GM19025 (cell line): Measurements from ENCODE around the gene SLU7.
A peak's percentile ranks its signal among the peaks of the same experiment; 100 is the strongest.

Source experiments
- ATAC-seq: cut with Tn5 transposase; IDR thresholded peaks from one replicate; pipeline ENCODE4 v1.9.1; 2021; ENCODE audit warnings: mild to moderate bottlenecking, low read depth, moderate library complexity; ENCODE audit not compliant: unreplicated experiment

Gene SLU7

DNA sequence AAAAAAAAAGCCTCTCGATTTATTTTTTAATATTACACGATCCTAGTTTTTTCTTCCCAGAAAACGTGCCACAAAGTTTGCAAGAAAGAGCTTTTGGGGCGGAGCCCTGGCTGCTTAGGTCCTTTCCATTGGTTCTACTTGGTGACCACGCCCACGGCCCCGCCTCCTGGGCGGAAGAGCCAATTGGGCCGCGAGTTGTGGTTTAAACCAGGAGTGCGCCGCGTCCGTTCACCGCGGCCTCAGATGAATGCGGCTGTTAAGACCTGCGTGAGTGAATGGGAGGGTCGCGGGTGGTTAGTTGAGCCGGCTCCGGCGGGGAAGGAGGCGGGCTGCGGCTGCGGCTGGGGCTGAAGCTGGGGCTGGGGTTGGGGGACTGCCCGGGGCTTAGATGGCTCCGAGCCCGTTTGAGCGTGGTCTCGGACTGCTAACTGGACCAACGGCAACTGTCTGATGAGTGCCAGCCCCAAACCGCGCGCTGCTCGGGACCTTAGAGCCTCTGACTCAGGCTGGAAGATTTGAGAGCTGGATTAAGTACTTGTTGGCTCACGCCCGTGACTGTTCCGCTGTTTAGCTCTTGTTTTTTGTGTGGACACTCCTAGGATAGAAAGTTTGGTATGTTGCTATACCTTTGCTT lies 2.9 kb upstream of the SLU7 start, which contains the start of gene PTTG1:
TSS of gene PTTG1 (plus strand) at position 231 of the 634 bp plus-strand sequence. CDS start 458 bp downstream, outside the sequence.
- peak; percentile 63 for ATAC-seq

DNA sequence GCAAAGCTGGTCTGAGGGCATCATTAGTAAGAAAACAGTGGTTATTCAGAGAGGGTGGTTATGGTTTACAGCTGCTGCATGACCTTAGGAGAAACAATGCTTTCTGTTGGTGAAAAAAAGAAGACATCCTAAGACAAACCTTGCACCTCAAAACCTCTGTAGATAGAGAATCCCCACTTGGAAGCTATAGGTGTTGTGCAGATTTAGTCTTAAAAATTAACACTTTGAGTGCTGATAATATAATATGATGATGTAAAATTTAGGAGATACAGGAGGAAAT lies 1.4 kb upstream of the SLU7 start:
- ATAC-seq: no peak

DNA sequence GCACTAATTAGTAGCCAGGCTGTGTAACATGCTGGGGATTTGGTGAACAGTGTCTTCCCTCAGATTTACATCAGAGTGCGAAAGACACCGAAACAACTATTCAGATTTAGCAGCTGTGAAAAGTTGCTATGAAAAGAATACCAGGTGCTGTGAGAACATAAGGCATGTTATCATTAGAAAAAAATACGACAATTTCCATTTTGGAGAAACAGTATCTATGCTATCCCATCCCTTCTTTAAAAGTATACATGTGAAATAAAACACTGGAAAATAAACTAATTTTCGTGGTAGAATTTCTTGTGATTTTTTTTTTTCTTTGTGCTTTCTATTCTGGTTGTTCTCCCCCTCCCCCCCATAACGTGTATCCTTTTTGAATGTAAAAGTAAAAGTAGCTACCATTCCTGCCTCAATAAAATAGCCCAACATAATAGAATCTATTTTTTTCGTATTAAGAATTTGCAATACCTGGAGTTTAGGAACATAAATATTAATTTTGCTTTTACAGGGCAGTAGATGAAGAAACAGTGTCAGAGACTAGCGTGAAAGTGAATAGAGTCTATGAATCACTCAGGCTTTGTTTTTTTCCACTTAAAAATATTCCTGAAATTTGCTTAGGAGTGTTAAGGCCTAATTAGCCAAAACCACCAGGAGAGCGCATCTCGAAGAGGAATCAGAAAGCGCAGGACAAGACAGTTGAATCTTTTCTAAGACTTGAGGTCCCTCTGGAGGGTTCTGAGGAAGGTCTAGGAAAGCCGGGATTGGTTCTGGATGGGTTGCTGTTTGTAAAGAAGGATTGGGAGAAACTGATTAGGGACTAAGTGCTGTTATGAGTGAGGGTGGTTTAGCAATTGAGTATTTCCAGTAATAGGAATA lies 813 bp upstream of the SLU7 start:
- no peak for ATAC-seq

DNA sequence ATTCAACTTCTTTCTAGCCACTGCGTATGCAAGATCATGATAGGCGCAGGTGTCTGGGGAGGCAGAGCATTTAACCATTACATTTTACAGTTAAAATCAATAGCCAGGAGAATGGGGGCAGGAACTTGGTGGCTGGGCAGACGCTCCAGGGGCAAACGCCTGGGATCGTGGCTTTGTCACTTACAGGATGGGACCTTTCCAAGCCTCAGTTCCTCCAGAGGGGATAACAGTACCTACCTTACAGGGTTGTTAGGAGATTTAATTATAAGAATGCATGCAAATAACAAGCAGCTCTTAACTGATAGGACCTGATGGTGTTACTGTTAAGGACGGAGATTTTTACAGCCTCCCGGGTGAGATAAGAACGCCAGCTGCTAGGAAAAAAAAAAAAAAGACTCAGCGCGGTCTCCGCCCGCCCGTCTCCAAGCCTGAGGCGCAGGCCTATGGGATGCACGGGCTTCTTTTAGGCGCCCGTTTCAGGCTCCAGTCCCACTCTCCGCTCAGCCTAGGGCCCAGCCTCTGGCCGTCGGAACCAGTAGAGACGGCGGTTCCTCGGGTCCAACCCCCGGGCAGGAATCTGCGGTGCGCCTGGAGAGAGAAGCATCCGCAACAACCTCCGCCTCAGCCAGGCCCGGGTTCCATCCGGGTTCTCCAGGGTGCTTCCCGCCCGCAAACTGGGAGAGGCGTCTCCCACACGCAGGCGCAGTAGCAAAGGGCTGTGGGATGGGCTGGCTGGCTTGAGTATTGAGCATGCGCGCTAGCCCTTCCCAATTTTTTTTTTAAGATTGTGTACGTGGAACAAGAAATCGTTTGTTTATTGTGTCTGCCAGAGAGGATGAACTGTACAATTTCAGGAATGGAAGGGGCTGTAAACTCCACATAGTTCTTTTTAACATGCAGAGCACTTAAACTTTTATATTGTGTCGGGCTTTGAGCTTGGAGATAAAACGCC lies 19.2 kb downstream of the SLU7 start, which contains the start of gene FAM200C:
TSS of gene FAM200C (minus strand) at position 653 of the 952 bp plus-strand sequence. CDS start 4,564 bp downstream, outside the sequence.
- ATAC-seq: peak; percentile 81

DNA sequence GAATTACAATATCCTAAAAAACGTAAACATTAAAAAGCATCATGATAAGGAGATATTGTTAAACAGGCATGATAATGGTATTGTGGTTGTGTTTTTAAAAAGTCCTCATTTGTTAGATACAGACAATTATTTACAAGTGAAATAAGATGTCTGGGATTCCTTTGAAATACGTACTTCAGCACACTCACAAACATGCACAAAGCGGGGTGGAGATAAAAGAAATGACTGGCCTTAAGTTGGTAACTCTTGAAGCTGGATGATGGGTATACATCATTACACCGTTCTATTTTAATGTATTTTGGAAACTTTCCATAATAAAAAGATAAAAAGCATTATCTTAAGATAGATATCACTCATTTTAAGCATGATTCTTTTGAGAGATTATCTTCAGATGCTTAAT lies 20.1 kb downstream of the SLU7 start:
- ATAC-seq: no peak

DNA sequence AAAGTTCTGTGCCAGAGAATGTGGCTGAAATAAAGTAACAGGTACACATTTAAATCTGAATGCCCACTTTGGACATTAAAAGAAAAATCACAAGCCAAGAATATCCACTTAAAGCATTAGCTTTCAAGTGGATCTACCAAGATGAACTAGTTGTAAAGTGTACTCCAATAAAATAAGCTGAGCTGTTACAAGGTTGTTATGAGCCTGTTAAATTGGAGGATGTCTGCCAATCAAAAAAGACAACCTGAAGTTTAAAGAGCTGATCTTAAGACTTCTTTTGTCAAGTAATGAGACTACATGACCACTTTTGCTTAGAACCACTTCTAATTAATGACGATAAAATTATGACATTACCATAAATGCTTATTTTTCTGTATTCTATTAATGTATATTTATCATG lies 21.4 kb downstream of the SLU7 start:
- no peak for ATAC-seq

DNA sequence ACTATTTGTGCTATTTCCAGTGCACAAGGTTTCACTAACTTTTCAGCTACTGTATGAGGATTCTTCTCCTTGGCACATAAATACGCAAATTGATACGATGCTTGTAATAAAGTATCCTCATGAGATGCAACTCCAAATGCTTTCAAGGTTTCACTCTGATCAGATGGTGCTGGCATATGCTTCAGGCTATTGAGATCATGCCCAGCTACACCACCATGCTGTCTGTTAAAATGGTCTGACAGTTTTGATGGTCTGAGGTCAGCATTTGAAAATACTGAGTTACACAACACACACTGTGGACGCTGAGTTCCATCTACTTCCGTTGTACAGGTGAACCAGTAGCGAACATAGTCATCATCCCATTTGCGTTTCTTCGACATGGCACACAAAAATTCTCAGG lies 23.8 kb downstream of the SLU7 start:
- no peak for ATAC-seq

DNA sequence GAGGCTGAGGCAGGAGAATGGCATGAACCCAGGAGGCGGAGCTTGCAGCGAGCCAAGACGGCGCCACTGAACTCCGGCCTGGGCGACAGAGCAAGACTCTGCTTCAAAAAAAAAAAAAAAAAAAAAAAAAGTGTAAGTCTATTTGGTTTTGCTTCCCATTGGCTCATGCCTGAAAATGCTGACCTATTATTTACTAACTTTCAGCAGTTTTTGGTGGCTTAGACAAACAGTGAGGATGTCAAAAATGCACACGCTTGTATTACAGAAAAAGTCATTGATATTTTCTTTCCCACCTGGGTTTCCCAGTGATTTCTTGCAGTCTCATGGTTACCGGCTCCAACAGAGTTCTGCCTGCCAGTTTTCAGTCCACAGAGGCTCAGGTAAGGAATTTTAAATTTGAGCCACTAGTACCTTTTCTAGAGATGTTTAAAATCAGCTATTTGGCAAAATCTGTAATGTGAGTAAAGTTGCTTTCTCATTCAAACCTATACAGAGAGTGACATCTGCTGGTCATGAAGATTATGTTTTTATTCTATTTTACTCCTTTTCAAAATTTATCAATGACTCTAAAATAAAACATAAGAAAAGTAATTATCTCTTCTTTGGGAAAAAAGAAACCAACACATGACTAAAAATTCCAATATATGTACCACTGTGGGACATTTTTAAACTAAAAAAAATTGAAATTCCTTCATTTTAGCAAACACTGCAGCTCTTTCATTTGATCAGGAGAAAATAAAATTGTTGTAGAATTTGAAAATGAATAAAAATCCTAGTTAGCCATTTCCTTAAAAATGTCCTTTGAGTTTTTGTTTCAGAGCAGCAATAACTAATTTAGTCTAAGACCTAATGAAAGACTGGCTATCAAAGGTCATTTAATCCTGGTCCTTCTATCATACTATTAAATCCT lies 27.8 kb downstream of the SLU7 start:
- no peak for ATAC-seq

DNA sequence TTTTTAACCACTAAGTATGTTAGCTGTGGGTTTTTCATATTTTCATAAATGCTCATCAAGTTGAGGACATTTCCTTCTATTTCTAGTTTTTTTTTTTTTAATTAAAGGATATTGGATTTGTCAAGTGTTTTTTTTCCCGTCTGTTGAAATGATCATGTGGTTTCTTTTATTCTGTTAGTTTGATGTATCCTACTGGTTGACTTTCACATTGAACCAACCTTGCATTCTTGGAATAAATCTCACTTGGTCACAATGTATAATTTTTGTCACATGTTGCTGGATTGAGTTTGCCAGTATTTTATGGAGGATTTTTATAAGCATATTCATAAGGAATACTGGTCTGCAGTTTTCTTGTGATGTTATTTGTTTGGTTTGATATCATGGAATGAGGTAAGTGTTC lies 31.4 kb downstream of the SLU7 start:
- no peak for ATAC-seq

DNA sequence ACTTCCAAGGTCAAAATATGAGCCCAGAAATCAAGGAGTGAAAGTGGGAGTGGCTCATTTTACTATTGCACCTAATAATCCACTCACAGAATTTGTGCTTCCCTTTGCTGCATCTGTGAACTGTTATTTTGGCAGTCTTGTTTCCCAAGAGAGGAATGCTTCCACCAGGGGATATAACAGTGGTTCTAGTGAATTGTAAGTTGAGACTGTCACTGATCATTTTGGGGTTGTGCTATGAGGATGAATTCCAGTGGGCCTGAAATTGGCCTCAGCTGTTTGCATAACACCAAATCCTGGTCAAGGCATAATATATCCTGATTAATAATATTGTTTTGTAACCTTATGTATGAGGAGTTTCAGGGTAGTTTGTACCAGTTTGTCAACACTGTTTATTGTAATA lies 33.4 kb downstream of the SLU7 start:
- ATAC-seq: no peak

DNA sequence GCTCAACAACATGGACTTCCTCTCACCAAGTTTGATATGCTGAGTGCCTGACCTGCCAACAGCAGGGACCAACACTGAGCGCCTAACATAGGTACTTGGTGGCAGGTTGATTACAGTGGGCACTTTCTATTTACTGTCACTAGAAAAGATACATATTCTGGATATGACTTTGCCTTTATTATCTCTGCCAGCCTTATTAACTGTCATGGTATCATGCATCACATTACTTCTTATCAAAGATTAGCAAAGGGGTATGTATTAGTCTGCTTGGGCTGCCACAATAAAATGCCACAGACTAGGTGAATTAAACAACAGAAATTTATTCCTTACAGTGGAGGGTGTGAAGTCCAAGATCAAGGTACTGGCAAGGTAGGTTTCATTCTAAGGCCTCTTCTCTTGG lies 34.2 kb downstream of the SLU7 start:
- no peak for ATAC-seq

DNA sequence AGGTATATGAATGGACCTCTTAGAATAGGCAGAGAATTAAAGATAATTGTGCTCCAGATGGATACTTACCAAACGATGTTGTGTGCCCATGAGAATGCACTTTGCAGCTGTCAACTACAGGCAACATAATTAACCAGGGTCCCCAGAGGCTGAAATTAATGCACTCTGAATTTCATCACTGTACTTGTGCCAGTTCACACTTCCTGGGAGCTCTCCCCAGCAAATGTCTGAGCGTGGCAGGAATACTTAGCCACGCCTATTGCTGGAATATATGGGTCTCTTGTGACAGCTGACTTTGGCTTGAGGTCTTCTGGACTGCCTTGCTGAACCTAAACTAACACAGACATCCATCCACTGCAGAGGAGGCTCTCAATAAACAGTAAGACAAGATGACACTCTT lies 36.5 kb downstream of the SLU7 start:
- ATAC-seq: no peak

DNA sequence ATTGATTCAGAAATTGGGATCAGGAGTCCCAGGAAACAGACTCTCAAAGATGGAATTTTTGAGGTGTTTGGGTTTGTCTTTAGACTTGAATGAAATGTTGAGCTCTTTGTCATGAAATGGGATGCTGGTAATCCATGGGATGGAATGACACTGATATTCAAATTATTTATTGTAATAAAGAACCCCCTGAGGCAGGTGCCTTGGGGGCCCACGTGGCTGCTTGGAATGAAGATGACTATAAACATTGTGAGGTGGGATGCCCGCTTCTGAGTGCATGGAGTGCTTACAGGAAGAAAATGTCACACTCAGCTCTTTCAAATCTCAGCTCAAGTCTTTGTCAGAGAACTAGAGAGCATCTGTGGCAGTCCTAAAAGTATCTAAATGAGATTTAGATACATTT lies 38.8 kb downstream of the SLU7 start:
- ATAC-seq: no peak

DNA sequence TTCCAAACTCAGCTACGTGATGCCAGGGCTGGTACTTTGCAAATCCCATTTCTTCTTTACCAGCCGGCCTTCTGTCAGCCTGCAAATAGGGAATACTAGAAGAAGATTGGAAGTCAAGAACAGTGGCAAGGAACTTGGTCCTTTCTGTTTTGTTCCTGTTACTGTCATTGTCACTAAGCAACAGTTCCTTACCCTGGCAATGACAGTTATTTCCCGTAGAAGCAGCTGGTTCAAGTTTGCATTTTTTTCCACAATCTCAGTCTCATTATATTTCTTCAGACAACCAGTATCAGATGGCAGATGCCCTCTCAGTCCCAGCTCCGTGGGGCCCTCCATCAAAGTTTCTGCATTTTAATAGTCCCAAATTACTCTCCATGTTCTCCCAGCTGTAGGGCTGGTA lies 39.4 kb downstream of the SLU7 start:
- no peak for ATAC-seq

DNA sequence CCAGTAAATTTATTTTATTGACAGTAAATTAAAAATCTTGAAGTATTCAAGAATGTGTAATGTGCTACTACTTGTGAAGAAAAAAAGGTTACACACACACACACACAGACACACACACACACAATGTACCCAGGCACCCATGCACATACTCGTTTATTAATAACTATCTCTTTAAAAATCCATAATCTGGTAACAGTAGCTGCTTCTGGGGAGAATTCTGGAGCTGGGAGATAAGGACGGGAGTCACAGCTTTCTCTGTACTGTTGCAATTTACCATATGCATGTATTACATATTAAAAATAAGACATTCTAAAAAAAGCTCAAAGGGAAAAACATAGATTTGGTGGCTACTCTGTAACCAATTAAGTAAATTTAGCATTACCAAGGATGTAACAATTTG lies 40.6 kb downstream of the SLU7 start:
- no peak for ATAC-seq

DNA sequence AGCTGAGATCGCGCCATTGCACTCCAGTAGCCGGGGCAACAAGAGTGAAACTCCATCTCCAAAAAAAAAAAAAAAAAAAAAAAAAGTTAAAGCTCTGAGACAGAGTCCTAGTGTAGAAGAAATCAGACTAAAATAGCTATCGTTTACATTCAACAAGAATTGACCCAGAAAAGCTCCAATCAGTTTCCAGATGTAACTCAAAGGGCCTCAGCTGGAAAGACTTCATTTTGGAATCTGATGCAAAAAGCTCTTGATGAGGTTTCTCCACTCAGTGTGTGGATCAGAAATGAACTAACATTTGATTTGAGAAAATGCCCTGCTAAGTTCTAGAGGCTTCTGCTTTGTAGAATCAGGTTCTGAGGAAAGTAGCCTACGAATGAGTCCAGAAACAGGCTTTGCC lies 41.2 kb downstream of the SLU7 start:
- no peak for ATAC-seq

DNA sequence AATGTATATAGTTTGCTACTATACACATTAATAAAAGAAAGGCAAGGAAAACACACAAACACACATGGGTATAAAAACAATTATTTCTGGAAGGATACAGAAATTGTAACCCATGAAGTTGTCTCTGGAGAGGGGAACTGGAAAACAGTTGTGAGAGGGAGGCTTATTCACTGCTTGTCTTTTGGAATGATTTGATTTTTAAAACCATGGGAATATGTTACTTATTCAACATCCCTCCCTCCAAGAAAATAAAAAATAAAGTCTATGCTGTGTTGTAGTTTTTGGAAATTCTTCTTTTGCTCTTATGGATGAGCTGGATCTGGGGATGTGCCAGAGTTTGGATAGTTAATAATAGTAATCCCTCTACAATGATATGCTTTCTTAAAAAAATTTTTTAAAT lies 42.5 kb downstream of the SLU7 start:
- ATAC-seq: no peak

DNA sequence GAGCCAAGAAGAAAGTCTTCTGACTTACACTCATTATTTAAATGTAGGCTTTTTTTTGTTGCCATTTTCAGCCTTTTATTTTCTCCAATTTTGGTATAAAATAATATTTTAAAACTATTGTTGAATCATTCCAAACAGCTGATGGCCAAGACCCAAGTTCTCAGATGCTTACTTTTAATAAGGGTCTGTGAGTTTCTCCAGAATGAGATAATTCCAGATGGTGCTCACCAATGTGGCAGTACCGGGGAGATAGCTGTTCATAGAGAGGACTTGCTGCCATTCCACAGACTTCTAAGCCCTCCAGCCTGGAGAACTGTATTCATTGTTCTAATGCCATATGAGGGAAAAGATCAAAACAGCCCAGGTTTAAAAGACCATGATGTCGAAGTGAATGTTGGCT lies 43.2 kb downstream of the SLU7 start:
- no peak for ATAC-seq

DNA sequence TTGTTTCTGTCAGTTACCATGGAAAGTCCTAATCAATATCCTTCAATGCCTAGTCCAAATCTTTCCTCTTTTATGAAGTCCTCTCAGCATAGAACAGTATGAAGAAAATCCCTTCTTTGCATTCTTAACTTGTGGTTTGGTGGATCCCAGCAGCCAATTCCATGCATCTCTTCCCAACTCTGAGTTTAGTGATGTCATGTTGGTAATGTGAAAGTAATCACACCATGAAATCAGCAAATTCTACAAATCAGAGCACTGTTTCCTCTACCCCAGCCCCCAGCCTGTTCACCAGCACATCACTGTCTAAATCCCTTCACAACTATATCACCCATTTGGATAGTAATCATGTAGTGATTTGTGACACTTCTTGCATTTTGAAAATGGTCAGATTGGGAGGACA lies 43.7 kb downstream of the SLU7 start:
- no peak for ATAC-seq

DNA sequence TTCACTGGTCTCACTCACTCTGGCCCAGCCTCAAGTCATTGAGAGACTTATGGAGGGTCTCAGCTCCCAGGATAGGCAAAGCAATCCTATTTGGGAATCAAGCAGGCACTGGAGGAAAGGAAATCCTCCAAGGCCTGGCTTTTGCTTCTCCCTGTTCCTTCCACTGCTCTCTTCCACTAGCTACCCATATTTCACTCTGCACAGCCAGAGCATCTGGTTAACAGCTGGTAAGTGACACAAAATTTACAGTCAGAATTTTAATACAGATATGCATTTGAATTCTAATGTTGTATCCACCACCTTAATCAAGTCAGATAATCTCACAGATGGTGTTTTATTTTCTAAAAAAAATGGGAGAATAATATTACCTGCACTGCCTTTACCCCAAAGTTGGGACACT lies 47.6 kb downstream of the SLU7 start:
- no peak for ATAC-seq
